ENCODE measurements around the gene STON2.

STON2 gene

DNA sequence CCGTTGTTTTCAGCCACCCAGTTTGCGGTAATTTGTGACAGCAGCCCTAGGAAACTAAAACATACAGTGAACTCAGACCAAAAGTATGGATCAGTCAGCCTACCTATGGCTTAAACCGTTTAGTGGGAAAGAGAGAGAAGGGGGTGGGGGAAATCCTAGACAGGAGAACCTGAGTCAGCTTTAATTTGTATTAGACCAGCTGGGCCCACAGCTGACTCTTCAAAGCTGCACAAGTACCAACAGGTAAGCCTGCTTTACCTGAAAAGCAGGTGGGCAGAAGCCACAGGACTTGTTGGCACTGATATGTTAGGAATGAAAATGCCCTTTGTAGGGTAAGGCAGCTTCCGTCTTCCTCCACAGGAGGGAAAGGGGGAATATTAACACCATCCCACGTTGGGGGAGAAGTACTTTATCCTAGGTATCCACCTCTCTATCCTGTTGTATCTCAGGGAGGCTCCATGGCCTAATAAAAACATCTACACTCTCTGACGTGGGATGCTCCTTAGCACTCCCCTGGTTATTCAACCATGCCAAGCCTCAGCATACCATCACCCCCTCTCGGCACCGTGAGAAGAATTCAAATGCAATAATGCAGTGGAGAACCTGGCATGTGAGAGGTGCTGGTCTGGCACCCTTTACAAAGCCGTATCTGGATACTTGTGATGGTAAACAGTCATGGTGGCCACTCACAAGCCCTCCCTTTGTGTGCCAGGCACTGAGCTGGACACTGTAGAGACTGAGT, 70.3 kb downstream of the STON2 start:
- no peak for DNase-seq

DNA sequence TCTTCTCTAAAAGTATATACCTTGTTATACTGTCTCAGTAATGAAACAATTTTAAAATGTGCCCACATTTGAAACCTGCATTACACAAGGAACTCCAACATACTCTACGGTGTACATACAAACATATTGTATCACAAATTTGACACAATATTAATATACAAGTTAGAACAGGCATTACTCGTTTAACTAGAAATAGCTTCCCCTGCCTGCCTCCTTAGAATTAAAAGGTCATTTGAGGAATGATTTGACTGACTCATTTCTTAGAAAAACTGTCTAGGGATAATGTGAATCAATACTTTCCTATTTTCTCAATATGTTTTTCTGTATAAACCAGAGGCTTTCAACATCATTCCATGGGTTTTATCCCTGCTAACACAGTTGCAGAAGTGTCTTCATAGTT, 73.7 kb downstream of the STON2 start:
- no peak for DNase-seq

DNA sequence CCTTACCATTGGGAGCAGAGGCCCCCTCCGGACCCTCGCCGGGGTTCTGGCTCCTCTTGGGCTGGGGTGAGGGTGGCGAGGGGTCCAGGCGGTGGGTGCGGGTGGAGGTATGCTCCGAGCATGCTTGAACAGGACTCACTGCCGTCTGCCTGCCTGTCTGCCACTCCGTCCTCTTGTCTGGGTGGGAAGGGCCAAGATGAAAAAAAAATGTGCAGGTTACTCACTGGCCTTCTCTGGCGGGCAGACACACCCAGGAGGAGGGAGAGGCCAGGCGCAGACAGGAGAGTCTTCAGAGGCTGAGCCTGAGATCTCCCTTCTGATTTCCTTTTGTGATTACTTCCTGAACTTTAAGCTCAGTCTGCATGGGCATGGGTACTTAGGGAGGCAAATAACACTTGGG, 76.1 kb downstream of the STON2 start:
- DNase-seq = peak; percentile 42

DNA sequence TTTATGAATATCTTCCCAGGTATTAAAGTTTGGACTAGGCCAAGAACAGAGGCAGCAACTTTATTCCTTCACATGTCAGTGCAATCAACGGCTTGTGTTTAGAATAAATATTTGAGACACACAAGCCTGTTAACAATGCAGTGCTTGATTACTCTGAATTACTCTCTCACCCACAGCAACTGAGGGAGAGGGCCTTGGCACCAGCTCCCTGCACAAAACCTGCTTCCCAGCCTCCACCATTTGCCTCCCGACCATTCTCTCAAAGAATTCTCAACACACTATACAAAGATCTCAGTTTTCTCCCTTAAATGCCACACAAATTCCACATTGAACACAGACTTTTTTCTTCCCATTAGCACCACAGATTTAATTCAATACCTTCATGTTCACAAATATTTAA, 77.0 kb downstream of the STON2 start:
- DNase-seq = no peak

DNA sequence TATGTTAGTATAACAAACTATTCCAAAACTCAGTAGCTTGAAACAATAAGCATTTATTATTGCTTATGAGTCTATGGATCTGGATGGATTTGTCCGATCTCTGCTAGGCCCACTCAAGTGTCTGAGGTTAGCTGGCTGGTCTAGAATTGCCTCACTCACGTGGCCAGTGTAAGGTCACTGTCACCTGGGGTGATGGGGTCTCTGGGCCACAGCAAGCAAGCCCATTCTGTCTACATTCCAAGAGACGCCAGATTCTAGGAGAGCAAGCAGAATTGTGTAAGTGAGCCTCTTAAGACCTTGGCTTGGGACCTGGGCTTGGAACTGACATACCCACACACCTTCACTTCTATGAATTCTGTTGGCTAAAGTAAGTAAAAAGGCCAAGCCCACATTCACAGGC, 80.2 kb downstream of the STON2 start:
- no peak for DNase-seq

DNA sequence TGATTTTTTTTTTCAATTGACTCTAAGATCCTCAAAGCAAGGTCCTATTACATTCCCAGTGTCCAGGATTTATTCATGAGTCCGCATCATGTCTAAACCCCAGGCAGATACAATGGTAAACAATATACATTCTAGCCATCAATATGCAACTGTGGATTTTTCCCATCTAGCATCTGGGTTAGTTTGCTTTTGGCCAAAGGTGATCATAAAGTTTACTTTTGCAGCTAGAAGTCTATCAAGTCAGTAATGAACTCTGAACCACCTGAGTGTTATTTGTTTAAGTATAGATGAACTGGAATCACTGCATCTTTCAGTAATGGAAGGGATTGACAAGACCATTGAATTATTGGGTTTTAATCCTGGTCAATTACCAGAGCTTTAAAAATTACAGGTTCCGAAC, 80.8 kb downstream of the STON2 start:
- no peak for DNase-seq

DNA sequence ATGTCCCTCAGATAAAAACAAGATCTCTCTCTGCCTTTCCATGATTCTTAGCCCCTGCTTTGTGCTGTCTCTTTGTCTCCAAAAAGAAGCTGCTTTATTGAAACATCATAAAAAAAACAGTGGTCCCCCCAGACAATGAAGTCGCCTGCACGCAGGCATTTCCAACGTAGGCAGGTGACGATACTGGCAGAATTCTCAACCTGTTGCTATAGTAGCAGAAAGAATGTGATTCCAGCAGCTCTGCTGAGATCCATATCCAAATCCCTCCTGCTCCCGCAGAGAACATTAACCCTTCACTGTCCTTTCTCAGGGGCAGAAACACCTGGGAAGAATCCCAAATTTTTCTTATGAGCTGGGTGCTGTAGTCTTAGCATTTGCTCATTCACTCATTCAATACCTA, 84.8 kb downstream of the STON2 start:
- no peak for DNase-seq

DNA sequence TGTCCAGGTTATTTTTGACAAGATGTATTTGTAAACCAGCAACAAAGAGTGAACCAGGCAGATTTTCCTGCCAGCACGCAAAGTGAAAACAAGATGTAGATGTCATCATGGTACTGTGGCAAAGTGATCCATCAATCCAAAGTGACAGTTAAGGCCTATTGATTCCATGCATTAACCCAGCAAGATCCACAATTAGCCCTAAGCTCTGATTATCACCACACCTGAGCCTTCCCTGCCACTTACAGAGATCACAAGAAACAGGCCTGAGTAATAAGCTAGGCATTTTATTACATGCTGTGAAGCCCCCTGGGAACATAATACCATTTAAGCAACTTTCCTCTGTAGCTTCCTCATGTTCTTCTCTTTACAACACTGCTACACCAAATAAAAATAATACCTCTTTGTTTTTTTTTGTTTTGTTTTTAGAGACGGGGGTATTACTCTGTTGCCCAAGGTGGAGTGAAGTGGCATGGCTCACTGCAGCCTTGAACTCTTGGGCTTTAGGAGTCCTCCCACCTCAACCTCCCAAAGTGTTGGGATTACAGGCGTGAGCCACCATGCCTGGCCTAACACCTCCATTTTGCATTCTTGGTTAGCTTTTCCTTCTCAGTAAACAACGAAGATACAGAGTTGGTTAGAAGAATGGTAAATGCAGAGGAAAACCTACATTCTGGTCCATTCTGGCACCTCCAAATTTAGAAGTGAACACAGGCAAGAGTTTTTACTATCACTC, 85.5 kb downstream of the STON2 start:
- DNase-seq = no peak

DNA sequence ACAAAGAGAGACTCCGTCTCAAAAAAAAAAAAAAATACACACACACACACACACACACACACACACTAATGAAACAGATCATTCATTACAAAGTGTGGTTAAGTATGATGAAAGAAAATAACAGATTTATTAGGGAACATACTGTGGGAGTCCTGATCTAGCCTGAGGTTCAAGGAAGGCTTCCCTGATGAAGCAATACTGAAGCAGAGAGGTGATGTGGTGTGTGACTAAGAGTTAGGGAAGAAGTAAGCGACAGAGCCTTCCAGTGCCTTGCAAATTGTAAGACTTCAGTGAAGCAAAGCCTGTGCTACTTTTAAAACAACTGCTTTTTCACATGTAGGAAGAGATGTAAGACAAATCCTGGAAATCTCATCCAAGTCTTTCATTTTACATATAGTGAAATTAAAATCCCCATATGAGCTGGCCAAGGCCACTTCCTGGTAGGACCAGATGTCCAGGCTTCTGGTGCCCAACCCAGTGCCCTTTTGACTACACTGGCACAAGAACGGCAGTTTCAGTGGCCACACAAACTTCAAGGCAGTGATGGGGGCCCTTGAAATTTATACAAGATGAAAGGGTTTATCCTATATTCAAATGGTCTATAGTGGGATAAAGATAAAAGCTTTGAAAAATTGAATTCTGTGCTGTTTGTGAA, 86.2 kb downstream of the STON2 start:
- no peak for DNase-seq

DNA sequence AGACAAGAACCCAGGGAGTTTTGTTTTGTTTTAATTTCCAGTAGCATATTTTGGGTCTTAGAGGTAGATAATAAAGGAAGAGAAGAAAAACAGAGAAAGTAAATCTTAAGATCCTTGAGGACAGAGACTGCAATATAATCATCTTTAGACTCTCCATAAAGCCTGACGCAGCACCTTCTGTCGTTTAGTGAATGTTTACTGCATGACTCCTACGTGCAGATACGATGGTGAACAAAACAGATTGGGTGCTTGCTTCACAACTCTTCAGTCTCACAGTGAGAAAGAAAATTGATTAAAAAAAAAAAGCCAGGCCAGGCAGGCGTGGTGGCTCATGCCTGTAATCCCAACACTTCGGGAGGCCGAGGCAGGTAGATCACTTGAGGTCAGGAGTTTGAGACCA, 86.9 kb downstream of the STON2 start:
- no peak for DNase-seq

DNA sequence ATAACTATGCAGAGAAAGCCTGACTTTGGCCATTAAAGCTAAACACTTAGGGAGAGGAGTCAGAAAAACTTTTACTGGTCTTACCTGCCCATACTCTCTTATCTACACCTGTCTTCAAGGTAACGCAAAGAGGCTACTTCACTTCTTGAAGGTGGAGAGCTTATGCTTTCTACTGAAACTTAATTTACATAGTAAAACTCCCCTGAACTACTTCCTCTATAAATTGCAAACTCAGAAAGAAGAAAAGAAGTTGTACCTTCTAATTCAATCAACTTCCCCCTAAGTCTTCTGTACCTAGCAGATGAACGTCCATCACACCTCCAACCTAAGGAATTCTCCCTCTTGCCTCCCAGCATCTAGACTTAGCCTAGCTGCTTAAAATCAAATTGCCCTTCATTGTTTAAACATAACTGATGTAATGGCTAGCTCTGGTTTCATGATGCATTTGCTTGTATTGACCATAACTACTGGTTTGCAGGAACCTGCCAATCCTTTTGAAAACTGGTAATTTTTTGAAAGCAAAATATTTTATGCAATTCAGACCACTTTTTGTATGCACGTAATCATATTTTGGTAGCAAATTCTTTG, 87.7 kb downstream of the STON2 start:
- no peak for DNase-seq

DNA sequence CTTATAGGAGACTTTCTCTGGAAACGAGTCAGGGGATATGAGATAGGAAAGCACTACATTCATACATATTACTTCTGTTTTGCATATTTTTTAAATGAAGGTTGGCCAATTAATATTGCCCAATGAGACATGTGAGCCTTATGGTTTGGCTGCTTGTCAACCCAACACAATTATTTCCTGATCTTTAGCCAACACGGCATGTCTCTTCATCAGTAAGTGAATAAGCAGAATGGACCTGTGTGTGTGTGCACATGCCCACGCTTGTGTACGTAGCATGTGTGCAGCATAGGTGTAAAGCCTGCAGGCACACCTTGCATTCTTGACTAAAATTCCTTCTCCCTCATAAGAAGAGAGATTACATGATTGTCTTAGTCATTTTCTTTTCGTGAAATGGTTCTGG, 88.3 kb downstream of the STON2 start:
- no peak for DNase-seq

DNA sequence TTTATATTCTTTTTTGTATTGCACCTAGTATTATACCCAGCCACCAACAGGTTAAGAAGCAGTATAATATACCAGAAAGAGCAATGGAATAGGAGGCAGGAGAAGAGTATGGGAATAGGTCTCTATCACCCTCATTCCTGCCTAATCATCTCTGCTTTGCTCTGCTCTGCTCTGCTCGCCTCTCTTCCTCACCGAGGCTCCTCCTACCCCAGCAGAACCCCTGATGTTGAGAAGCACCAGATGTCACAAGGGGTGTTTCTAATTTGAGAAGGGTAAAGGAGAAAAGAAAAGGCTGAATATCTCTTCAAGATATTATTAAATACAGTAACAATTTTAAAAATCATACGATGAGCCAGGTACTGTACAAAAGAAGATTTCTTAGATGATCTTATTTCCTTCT, 89.0 kb downstream of the STON2 start:
- DNase-seq = no peak

DNA sequence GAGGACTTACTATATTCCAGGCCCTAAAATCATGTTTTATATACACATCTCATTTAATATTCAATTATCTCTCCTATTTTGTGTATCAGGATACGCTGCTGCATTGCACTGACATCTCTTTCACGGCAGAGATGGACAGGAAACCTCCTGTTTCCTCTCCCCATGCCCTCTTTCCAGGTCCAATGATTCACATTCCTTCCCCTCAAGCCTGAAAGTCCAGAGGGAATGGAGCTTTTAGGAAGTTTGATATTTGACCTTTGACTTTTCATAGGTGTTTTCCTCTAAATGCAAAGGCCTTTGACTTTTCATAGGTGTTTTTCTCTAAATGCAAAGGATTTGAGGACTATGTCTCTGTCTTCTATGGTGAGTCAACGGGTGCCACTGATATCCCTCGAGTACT, 89.5 kb downstream of the STON2 start:
- no peak for DNase-seq

DNA sequence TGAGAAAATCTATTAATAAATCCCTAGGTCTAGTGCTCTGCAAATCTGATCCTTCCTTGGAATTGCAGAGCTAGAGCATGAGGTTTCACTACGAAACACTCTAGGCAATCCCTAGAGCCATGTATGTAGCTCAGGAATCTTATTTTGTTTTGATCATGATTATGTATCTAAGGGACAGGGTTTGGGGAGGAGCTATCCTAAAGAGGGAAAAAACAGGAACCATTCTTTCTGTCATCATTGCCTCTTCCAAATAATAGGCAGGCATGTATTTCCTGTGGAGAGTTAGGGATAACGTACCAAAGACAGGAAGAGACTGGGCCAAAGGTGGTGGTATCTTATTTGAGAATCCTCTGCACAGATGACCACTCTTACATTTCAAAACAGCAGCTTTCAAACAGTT, 90.6 kb downstream of the STON2 start:
- DNase-seq = no peak

DNA sequence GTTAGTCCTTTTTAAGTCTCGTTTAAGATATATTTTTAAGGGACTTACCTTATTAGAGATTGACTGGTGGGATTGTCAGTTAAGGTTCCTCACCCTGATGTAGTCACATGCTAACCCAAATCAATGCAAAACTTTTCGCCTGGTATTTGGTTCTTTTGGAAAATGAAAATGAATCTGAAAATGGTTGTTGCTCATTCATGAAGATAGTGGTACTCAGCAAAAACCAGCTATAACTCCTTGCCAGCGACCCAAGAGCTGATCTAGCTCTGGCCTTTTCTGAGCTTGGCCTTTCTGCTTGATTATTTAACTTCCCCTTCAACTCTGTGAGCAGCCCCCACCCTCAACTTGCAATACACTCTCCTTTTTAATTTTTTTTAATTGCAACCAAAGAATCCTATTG, 94.4 kb downstream of the STON2 start:
- DNase-seq = no peak

DNA sequence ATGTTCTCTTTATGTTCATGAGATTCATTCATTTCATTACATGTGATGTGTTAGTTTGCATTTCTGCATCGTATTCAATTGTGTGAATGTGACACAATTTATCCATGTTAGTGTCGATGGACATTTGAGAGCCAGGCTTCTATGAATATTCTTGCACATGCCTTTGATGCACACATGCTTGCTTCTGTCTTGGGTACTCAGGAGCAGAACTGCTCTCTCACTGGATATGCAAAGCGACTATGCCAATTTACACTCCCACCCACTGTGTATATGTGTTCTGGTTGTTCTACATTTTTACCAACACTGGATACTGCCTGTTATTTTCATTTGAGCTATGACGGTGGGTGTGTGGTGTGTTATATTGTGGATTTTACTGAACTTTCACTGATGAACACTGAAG, 95.1 kb downstream of the STON2 start:
- DNase-seq = no peak

DNA sequence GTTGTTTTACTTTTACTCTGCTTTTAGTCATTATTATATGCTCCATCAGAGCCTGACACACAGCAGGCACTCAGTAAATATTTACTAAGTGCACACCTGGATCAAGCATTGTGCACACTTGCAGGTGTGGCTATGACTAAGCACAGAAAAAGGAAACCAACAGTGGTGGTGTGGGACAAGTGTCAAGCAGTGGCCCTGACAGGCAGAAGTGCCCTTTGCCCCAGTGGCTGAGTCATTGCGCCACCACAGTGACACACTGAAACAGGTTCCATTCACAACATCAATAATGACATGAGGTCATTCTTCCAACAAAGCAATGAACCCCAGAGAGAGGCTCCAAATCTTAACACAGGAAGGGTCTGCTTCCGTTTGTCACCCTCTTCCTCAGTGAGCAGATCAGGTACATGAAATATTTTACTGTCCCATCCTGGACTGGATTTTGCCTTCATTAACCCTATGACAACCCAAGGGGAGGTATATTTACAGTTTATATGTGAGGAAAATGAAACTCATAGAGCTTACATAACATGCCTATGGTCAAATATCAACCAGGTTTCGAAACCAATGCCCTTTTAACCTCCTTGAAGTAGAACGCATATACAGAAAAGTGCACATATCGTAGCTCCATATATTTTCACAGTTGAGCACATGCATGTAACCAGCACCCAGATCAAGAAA, 96.7 kb downstream of the STON2 start:
- DNase-seq = peak; percentile 71

DNA sequence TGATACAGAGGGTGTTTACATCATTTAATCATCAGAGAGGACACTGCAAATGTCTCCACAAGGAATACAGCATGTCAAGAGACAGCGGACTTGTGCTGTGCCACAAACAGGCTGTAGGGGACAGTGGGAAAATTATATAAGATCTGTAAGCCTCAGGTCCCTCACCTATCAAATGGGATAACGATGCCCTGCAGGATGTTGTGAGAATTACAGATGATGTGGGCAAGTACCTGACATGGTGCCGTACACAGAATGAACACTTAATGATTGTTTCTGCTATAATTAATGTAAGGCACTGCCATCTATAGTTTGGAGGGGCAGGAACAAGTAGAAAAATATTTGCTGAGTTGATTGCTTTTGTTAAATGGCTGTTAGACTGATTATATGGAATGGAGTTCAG, 97.5 kb downstream of the STON2 start:
- peak; percentile 50 for DNase-seq

DNA sequence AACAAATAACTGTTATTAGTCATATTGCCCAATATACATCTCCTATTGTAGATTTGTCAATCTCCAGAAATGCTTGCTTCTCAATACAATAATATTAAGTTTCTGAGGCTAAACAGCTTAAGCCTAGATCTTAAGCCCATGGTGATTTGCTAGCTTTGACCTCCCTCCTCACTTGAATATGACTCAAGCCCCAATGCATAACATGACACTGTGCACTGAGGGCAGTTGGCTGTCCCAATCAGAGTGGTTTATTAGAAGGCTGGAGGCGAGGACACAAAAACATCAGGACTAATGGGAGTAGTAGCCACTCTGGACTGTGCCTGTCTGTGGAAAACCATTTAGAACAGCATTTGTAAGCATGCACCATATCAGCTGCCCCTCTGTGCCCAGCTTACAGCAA, 98.3 kb downstream of the STON2 start:
- no peak for DNase-seq

DNA sequence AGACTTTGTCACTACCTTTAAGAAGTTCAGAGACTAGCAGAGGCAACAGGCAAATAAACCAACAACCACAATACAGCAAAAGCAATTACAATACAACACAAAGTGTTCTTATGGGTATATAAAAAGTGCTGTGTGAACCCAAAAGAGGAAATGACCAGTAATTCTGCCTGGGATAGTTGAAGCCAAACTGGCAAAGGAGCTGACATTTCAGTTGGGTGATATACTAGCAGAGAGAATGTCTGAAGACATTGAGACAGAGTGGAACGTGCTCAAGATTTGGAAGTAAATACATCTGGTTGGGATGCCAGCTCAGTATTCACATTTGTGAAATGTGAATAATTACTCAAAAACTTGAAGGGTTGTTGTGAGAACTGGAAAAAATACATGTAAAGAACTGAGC, 98.8 kb downstream of the STON2 start:
- DNase-seq = no peak

DNA sequence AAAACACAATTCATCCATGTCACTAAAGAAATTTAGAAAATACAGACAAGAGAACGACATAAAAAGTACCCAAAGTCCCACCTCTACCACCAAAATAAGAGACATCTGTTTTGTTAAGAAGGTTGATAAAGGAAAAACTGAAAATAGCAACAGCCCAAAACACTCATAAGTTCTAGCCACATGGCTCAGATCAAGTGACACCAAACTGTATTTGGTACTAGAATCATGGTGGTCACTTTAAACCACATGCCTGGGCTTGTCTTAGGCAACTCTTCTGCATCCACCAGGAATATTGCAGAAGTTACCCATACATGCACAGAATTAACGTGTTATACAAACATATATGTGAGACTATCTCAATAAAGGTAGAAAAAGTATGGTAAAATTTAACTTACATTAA, 101.2 kb downstream of the STON2 start:
- peak; percentile 32 for DNase-seq

DNA sequence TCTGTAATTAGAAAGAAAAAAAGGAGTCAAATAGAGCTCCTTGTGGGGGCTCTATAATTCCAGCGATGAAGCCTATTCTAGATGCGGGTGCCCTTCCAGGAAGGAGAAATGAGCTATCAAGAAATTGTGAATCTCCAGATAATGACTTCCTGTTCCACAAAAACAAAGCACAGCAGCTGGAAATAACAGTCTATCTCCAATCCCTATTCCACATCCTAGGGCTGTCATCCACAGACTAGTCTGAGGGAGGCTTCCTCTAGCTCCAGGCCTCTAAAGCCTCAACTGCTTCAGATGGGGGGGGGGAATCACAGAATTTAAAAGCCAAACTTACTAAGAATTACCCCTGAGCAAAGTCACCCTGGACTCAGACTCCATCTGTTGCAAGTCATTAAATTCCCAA, 102.0 kb downstream of the STON2 start:
- DNase-seq = no peak
